ENCODE results near the gene DNAJB7.

GRCh38 chr22:40857309-40857855, 4.5 kb downstream of the DNAJB7 start:
- TF ChIP-seq CTCF (conservative IDR thresholded peaks at IDR 0.05), result no peak
- no peak for TF ChIP-seq ZFX (IDR thresholded peaks at IDR 0.05)
